GM12891 (cell line): ENCODE measurements around the gene SLC1A3.
"Not testable (repeated sequence)": the region's sequence is repeated elsewhere in the genome, so short reads cannot be mapped to it uniquely, and the experiment has no call there.

ENCODE experiments used
- DNase-seq: peaks from one replicate; pipeline ENCODE4 v3.0.0; 2011; ENCODE audit warnings: low spot score; ENCODE audit not compliant: insufficient read length
- FAIRE-seq: peaks from 2 replicates; lab custom pipeline; 2011; peaks lifted over from hg19 to GRCh38; lab: Jason Lieb, UNC
- PAX5 ChIP-seq: IDR thresholded peaks from 2 replicates; pipeline ENCODE4 v1.6.1; 2011; ENCODE audit warnings: low read length, moderate library complexity, mild to moderate bottlenecking; ENCODE audit not compliant: insufficient read depth, severe bottlenecking
- POLR2A ChIP-seq: IDR thresholded peaks from 2 replicates; pipeline ENCODE4 v1.6.1; 2011; ENCODE audit warnings: low read depth, low read length, control low read depth
- POLR2AphosphoS5 ChIP-seq: IDR thresholded peaks from 2 replicates; pipeline ENCODE4 v1.6.1; 2011; ENCODE audit warnings: low read depth, low read length, control low read depth
- POU2F2 ChIP-seq: IDR thresholded peaks from 2 replicates; pipeline ENCODE4 v1.6.1; 2011; ENCODE audit warnings: low read depth, mild to moderate bottlenecking, control low read depth, low read length, moderate library complexity
- SPI1 ChIP-seq: IDR thresholded peaks from 2 replicates; pipeline ENCODE4 v1.6.1; 2011; ENCODE audit warnings: low read depth, low read length, control low read depth
- TAF1 ChIP-seq: IDR thresholded peaks from 2 replicates; pipeline ENCODE4 v1.6.1; 2011; ENCODE audit warnings: low read depth, low read length, control low read depth

The SLC1A3 gene

GRCh38 chr5:36584009-36584875, 22.2 kb upstream of the SLC1A3 start:
- FAIRE-seq = no peak
- TF ChIP-seq SPI1 (no peak), POLR2AphosphoS5 (no peak), PAX5 (no peak), POLR2A (no peak), TAF1 (no peak), POU2F2 (no peak)

GRCh38 chr5:36585701-36586100, 20.7 kb upstream of the SLC1A3 start:
- no peak for FAIRE-seq
- no peak for DNase-seq
- no peak for TF ChIP-seq POLR2A
- TF ChIP-seq TAF1 = no peak
- TF ChIP-seq PAX5 = no peak
- TF ChIP-seq SPI1 = no peak
- TF ChIP-seq POLR2AphosphoS5 = no peak
- TF ChIP-seq POU2F2 = no peak

More at GRCh38 chr5:36584009-36584875, 22.2 kb upstream of the SLC1A3 start:
- no peak for DNase-seq

- no peak for FAIRE-seq
- no peak for DNase-seq
- TF ChIP-seq SPI1 (no peak), POU2F2 (no peak), PAX5 (no peak), TAF1 (no peak), POLR2A (no peak), POLR2AphosphoS5 (no peak)
Measured at GRCh38 chr5:36587354-36587753, 19.1 kb upstream of the SLC1A3 start.

- not testable (repeated sequence) for FAIRE-seq, DNase-seq
Measured at GRCh38 chr5:36589735-36590134, 16.7 kb upstream of the SLC1A3 start.

DNA sequence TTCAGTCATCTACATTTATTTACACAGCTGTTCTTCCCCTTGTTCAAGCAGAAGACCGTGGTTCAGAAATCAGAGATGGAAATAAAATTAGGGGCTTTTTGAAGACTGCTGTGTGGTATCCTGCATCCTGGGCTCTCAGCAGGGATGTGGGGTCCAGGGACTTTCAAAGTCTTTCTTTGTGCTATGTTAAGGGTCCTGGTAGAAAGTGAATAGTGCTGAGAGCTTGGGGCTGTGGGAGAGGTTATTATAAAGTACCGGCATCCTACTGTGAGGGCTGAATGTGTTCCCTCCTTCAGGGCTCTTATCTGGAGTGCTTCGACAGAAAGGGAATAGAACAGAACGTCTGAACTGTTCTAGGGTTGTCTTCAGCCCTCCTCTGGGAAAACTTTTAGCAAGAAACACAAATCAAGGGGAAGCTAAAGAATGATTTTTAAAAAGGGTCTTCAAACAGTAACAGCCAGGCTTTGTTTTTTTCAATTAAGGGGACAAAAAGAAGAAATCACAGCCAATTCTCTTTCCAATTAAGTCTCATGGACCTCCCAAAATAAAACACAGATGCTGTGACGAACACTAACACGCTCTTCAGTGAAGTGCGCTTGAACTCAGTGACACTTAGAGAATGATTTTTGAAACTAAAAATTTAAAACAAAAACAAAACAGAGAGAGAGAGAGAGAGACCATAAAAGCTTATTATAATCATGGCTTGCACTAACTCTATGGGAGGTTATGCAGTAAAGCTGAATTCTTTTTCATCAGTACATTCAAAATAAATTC, 15.7 kb upstream of the SLC1A3 start:
- no peak for TF ChIP-seq POLR2AphosphoS5
- no peak for TF ChIP-seq TAF1
- TF ChIP-seq POU2F2 = no peak
- no peak for TF ChIP-seq SPI1
- no peak for TF ChIP-seq PAX5
- no peak for TF ChIP-seq POLR2A
- DNase-seq (no peak), FAIRE-seq (no peak)

GRCh38 chr5:36593867-36594266, 12.5 kb upstream of the SLC1A3 start:
- DNase-seq (no peak), FAIRE-seq (no peak)
- no peak for TF ChIP-seq POLR2AphosphoS5
- no peak for TF ChIP-seq SPI1
- no peak for TF ChIP-seq POU2F2
- no peak for TF ChIP-seq TAF1
- no peak for TF ChIP-seq POLR2A
- no peak for TF ChIP-seq PAX5

GRCh38 chr5:36596247-36596646, 10.2 kb upstream of the SLC1A3 start:
- no peak for FAIRE-seq
- TF ChIP-seq POLR2A (no peak), POU2F2 (no peak), POLR2AphosphoS5 (no peak), PAX5 (no peak), TAF1 (no peak), SPI1 (no peak)
- no peak for DNase-seq

DNA sequence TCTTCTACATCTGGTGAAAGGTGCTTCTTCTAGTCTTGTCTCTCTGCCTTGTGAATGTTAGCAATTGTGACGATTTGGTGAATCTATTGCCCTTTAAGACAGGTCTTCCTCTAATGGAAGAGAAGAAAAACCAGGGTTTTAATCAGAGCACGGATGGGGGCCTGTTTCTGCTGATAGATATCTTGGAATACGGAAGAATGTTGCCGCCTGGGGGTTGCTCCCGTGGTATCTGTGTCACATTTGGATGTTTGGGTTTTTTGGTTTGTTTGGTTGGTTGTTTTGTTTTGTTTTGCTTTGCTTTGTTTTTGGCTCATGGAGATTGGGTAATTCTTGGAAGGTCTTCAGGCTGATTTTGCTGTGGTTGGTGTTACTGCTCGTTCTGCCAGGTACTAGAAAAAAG, 9.7 kb upstream of the SLC1A3 start:
- DNase-seq (no peak), FAIRE-seq (no peak)
- no peak for TF ChIP-seq POLR2A
- TF ChIP-seq POLR2AphosphoS5 = no peak
- no peak for TF ChIP-seq TAF1
- no peak for TF ChIP-seq PAX5
- TF ChIP-seq POU2F2 = no peak
- no peak for TF ChIP-seq SPI1

- DNase-seq = no peak
- TF ChIP-seq SPI1 = no peak
- FAIRE-seq = no peak
Measured at GRCh38 chr5:36598045-36598444, 8.4 kb upstream of the SLC1A3 start.
